Measurements from ENCODE around the gene ZNF682. TPM values are rescaled to one million over a fixed set of nuclear protein-coding genes. Genes with fewer than 3 reads are reported as not detected.
"Not testable (repeated sequence)": the region's sequence is repeated elsewhere in the genome, so short reads cannot be mapped to it uniquely, and the experiment has no call there.

The ZNF682 gene
- total RNA-seq, 1 donor from 2014 or later = 1.3 TPM

- no peak for DNase-seq (ENCODE audit: low read depth in 2 of 2)
Measured at GRCh38 chr19:19997656-19998268, 41.5 kb downstream of the ZNF682 start.

DNA sequence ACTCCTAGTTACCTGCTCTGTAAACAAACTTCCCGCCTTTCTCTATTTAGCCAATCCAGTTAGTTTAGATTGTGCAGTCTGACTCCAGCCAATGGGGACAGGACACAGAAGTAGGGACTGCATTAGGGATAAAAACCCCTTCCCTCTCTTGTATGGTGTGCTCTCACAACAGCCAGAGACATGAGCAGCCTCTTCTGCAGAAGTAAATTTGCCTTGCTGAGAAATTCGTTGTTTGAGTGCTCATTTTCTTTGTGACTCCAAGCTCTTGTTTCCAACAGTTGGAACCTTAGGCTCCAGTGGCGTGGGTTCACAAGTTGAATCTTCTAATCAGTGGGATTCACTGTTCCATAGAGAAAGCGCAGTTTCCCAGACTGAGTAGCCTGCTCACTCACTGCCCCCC is 72.4 kb downstream of the ZNF682 start:
- DNase-seq (ENCODE audit: low read depth in 2 of 2) = no peak

- DNase-seq (ENCODE audit: low read depth in 2 of 2) = not testable (repeated sequence)
Measured at GRCh38 chr19:19966126-19966525, 73.2 kb downstream of the ZNF682 start.

DNA sequence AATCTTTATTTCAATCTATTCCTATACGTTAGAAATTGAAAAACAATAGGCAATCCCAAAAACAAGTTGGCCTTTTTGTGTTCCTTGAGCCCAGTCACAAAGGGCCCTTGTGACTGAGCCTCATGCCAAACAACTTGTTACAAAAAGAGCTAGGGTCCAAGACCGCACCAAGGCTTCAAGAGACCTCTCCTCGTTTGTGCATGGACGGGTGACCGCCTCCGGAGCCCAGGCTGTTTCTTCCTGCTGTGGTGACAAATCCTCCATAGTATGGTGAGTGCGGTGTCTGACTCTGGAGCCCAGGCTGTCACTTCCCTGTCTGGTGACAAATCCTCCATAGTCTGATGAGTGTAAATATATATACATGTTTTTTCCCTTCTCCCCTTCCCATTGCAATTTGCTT is 74.9 kb downstream of the ZNF682 start:
- DNase-seq (ENCODE audit: low read depth in 2 of 2) = no peak

DNA sequence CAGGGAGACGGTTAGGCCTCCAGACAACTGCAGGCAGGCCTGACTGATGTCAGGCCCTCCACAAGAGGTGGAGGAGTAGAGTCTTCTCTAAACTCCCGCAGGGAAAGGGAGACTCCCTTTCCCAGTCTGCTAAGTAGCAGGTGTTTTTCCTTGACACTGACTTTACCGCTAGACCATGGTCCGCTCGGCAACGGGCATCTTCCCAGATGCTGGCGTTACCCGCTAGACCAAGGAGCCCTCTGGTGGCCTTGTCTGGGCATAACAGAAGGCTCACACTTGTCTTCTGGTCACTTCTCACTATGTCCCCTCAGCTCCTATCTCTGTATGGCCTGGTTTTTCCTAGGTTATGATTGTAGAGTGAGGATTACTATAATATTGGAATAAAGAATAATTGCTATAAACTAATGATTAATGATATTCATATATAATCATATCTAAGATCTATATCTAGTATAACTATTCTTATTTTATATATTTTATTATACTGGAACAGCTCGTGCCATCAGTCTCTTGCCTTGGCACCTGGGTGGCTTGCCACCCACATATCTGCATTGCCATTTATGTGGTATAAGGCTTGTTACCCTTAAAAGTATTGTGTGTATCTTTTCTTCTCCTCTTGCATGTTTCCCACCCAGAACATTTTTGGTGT is 80.0 kb downstream of the ZNF682 start:
- peak; percentile 18 to 63 for DNase-seq (ENCODE audit: low read depth in 2 of 2)

- DNase-seq (ENCODE audit: low read depth in 2 of 2) = not testable (repeated sequence)
Measured at GRCh38 chr19:19957766-19958165, 81.5 kb downstream of the ZNF682 start.

DNA sequence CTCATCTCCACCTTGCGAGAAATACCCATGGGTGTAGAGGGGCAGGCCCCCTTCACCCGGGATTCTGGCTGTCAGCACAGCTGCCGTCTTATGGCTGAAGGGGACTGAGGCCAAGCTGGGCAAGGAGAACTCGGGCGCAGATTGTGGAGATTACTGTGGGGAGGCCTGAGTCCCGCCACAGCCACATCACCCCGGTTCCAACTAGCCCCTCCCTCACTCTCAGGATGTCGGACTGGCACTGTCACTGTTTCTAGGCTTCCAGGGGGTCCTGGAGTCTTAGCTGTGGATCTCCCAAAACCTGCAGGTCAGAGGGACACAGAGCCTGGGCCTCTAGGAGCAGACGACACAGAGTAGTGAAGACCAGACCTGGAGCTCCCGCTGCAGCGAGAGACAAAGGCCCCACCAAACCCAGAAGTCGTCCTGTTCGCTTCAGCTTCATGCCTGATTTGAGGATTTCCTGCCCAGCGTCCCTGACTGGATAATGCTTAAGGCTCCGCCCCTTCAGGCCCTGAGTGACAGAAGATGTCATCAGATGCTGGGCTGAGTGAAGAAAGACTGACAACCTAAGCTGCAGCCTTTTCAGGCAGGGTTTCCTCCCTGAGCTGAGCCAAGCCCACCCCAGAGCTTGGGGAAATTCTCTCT is 82.8 kb downstream of the ZNF682 start:
- DNase-seq (ENCODE audit: low read depth in 2 of 2) = no peak

DNA sequence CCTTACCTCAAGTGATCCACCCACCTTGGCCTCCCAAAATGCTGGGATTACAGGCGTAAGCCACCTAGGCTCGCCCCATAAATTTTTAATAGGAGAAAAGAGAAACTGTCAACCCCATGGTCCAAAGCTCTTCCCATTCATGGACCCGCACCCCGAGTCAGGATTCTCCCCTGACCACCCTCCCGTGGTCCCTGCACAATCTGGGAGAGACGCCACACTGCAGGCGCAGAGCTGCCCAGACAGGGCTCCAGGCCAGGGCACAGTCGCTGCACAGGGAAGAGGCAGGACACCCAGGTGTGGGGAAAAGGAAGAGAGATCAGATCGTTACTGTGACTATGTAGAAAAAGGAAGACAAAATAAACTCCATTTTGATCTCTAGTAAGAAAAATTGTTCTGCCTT is 84.1 kb downstream of the ZNF682 start:
- no peak for DNase-seq (ENCODE audit: low read depth in 2 of 2)

Other genes starting within 250 kb of the ZNF682 start
- 5.5 and 9.7 TPM in 2 replicates for gene ZNF506, start 217.8 kb downstream of the ZNF682 start, total RNA-seq
- gene ZNF253, start 173.6 kb downstream of the ZNF682 start, total RNA-seq = 2.4 and 3.7 TPM in 2 replicates
- 4.1 and 4.4 TPM in 2 replicates for gene ZNF93, start 138.6 kb downstream of the ZNF682 start, total RNA-seq
- 0.63 and 0.77 TPM in 2 replicates for gene ZNF90, start 38.5 kb upstream of the ZNF682 start, total RNA-seq
- gene ZNF486, start 127.7 kb upstream of the ZNF682 start, total RNA-seq = 5.4 and 6.8 TPM in 2 replicates

Data from dermis microvascular lymphatic vessel endothelial cell (primary cell).